Kidney (tissue), 14 donors: ENCODE data around the gene USP6NL. TPM values are rescaled to one million over a fixed set of nuclear protein-coding genes. Genes with fewer than 3 reads are reported as not detected.

ENCODE experiments used
- DNase-seq, 5 donors: peaks; one replicate each; pipeline ENCODE4 v3.0.0-alpha.2; 2013 to 2020
- FAIRE-seq: peaks from 2 replicates; lab custom pipeline; 2012; peaks lifted over from hg19 to GRCh38; lab: Jason Lieb, UNC
- H3K27ac ChIP-seq, 2 donors: one replicate each; pipeline ENCODE4 v1.7.0; 2013; ENCODE audit warnings: low read depth in 2 of 2, low read length in 2 of 2, inconsistent platforms in 1 of 2
- H3K27me3 ChIP-seq: one replicate; pipeline ENCODE4 v1.7.1; 2013; ENCODE audit warnings: low read length, inconsistent platforms; ENCODE audit not compliant: control insufficient read depth, insufficient read depth
- H3K36me3 ChIP-seq, 3 donors: one replicate each; pipeline versions ENCODE4 v1.7.0 to v1.7.1; 2013; ENCODE audit warnings: low read length in 3 of 3, control low read depth in 1 of 3, inconsistent platforms in 1 of 3; ENCODE audit not compliant: insufficient read depth in 3 of 3, control insufficient read depth in 2 of 3
- H3K4me1 ChIP-seq, 3 donors: one replicate each; pipeline versions ENCODE4 v1.7.0 to v1.7.1; 2013; ENCODE audit warnings: low read length in 3 of 3, inconsistent platforms in 1 of 3, low read depth in 1 of 3; ENCODE audit not compliant: control insufficient read depth in 2 of 3, insufficient read depth in 2 of 3
- H3K4me3 ChIP-seq, 3 donors: one replicate each; pipeline versions ENCODE4 v1.7.0 to v1.8.1; 2013; ENCODE audit warnings: low read length in 3 of 3, control low read depth in 1 of 3, inconsistent platforms in 1 of 3
- H3K9ac ChIP-seq, 3 donors: one replicate each; pipeline versions ENCODE4 v1.7.0 to v1.7.1; 2013; ENCODE audit warnings: low read length in 3 of 3, control low read depth in 1 of 3, inconsistent platforms in 1 of 3
- H3K9me3 ChIP-seq, 3 donors: one replicate each; pipeline versions ENCODE4 v1.7.0 to v1.7.1; 2013; ENCODE audit warnings: low read length in 3 of 3, control low read depth in 1 of 3, inconsistent platforms in 1 of 3; ENCODE audit not compliant: control insufficient read depth in 2 of 3, insufficient read depth in 1 of 3
- CTCF ChIP-seq: IDR thresholded peaks from 3 replicates; pipeline ENCODE4 v1.5.1; 2012; ENCODE audit warnings: mild to moderate bottlenecking, moderate library complexity, borderline replicate concordance; ENCODE audit not compliant: insufficient read depth; ENCODE audit errors: extremely low read depth
- intact Hi-C: fragments of 100-400 bp; cut with DNase I; formaldehyde crosslinking; loops from one replicate; pipeline ENCODE4 v1.11.1; 2022
- polyA plus RNA-seq: library from polyadenylated mRNA; stranded (reverse); fragments of 350-450 nt; fragmentation: Illumina TruSeq; extraction: RNeasy Lipid Tissue Mini Kit (QIAGEN cat#74804); gene quantifications from one replicate; pipeline ENCODE4 v1.2.3, GENCODE V29; 2014; ENCODE audit warnings: low read depth, low replicate concordance; ENCODE audit not compliant: insufficient read depth
- total RNA-seq: library from RNA; stranded (reverse); fragmentation: NEBNext Ultra II Directional; extraction: Animal tissue kit (Norgen Biotek cat#: 25700); gene quantifications from one replicate; pipeline ENCODE4 v1.2.1, GENCODE V29; 2021
- donor health status: control.
- donor health status: control.
- donor health status: control.
- donor health status: control.
- donor health status: control.
- donor health status: DM: yes; HTN: yes; CAD: no.
- donor health status: Normal renal cell carcinoma (clear cell type).

The USP6NL gene
- total and polyA plus RNA-seq, 2 donors from 2014 or later: 4.5 to 17.7 TPM

DNA sequence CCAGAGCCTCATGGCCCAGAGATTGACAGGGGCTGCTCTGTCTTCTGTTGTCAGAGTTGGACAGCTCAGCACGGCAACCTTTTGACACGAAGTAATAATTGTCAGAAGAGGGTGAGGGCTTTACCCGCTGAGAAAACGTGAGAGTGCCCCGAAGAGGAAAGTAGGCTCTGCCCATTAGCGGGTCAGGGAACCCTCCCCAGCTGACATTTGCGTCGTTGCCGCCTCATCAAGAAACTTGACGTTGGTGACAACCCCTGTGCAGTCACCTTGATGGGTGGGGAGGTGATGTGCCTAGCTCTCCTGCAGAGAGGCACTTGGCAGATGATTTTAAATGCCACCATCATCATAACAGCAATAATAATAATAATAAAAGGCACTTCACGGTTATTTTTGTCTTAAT is 202.1 kb downstream of the USP6NL start:
- Histone ChIP-seq H3K4me3 (no peak overlapping the region), H3K9me3 (peaks cover 0 to 13% (median 3%) of the 10 kb centered on the region in 3 donors), H3K4me1 (no peaks in the 10 kb centered on the region), H3K36me3 (no peaks in the 10 kb centered on the region), H3K9ac (no peak overlapping the region), H3K27ac (no peak overlapping the region), H3K27me3 (no peaks in the 10 kb centered on the region)
- no peak for FAIRE-seq
- DNase-seq: no peak
- intact Hi-C loops: no loop called here
- TF ChIP-seq CTCF: no peak

DNA sequence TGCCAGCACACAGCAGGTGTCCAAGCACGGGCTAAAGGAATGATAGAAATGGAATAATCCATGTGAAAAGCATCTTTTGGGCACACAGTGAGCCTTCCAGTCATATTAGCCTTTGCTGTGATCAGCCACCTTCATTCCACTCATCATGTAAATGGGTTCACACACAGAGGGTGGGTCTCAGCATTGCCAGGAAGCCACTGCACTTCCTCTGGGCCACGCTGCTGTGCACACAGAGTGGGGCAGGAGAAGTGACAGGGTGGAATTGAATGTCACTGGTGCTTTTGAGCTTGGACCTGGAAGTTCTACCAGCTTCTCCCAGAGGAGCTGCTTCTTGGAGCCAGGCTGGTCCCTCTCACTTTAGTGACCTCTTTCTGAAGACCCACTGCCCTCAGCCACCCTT is 203.5 kb downstream of the USP6NL start:
- no peak for FAIRE-seq
- TF ChIP-seq CTCF: no peak
- H3K4me3 ChIP-seq: no peak overlapping the region
- no peaks in the 10 kb centered on the region for H3K4me1 ChIP-seq
- no peak for DNase-seq
- intact Hi-C loops: no loop called here
- H3K9me3 ChIP-seq: peaks cover 0 to 8% (median 3%) of the 10 kb centered on the region in 3 donors
- no peak overlapping the region for H3K27ac ChIP-seq
- H3K36me3 ChIP-seq: no peaks in the 10 kb centered on the region
- H3K27me3 ChIP-seq: no peaks in the 10 kb centered on the region
- no peak overlapping the region for H3K9ac ChIP-seq

- no peak for TF ChIP-seq CTCF
- FAIRE-seq: no peak
- no peak overlapping the region for H3K4me3 ChIP-seq
- H3K9ac ChIP-seq: no peak overlapping the region
- DNase-seq: no peak
- peaks cover 0 to 3% (median 0%) of the 10 kb centered on the region in 3 donors for H3K9me3 ChIP-seq
- intact Hi-C loops: no loop called here
- H3K27me3 ChIP-seq: no peaks in the 10 kb centered on the region
- H3K27ac ChIP-seq: no peak overlapping the region
- H3K4me1 ChIP-seq: no peaks in the 10 kb centered on the region
- no peaks in the 10 kb centered on the region for H3K36me3 ChIP-seq
Observed at GRCh38 chr10:11406746-11407145, 204.7 kb downstream of the USP6NL start.

- no peak overlapping the region for H3K4me3 ChIP-seq
- peaks cover 0 to 3% (median 0%) of the 10 kb centered on the region in 3 donors for H3K9me3 ChIP-seq
- H3K9ac ChIP-seq: no peak overlapping the region
- DNase-seq (peak in 1 of 5 donors; percentile 41), FAIRE-seq (no peak)
- H3K27me3 ChIP-seq: no peaks in the 10 kb centered on the region
- no peak overlapping the region for H3K27ac ChIP-seq
- no peak for TF ChIP-seq CTCF
- H3K36me3 ChIP-seq: no peaks in the 10 kb centered on the region
- H3K4me1 ChIP-seq: no peaks in the 10 kb centered on the region
- intact Hi-C loops: no loop called here
Observed at GRCh38 chr10:11404901-11405300, 206.5 kb downstream of the USP6NL start.
